Measurements from ENCODE around the gene MRPS27.
A peak's percentile ranks its signal among the peaks of the same experiment; 100 is the strongest.

The MRPS27 gene

DNA sequence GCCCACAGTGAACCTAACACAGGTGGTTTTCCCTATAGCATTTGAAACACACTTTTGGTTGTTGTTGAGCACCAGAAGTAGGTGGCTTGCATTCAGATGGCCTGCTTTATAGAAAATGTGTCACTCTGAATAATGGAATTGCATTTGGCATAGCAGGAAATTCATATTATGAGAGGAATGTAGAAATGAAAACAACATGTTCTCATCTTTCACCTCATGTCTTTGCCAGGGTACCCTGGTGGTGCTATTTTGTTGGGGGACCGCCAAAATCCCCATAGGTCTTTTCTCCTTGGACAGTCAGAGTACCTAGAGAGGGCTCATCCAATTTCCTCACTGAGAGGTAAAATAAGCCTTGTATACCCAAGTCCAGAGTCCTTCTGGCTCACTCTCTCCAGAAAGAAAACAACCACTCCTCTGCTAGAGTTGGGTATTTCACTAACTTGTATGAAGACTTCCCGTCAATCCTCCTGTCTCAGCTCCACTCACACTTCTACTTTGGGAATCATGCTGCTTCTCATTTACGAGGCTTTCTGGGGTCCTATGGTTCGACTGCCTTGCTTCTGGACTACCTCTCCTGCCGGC is 67.4 kb downstream of the MRPS27 start:
- DNase-seq, result no peak

DNA sequence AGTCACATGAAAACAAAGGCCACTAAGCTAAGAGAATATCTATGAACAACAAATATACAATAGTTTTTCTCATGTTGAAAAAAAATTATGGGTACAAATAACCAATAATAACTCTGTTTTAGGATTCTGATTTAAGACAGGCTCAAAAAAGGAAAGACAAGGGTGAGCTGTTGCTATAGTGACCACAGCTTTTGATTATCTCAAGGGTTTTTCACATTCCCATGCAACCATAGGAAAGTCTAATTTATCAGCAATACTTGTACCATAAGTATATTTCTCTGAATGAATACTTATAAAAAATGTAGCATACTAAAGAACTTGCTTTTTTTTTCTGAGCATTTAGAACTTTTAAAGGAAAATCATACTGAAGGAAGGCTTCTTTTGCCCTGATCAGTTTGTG is 68.0 kb downstream of the MRPS27 start:
- DNase-seq, result no peak

DNA sequence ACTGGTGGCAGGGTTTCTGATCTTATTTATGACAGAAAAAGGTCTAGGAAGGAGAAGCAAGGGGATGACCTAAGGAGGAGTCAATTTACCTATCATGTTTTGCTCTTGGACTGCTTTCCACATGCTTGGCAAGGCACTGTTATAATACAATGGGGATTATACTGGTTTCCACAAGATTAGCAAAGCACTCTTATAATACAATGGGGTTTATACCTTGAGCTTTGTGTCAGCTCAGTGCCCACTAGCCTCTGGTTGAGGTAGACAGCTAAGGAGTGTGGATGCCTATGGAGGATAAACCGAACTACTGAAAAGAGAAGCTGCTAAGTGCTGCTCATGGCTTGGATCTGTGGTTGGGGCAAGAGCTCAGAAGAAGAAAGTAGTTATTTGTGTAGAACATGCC is 68.7 kb downstream of the MRPS27 start:
- no peak for DNase-seq

DNA sequence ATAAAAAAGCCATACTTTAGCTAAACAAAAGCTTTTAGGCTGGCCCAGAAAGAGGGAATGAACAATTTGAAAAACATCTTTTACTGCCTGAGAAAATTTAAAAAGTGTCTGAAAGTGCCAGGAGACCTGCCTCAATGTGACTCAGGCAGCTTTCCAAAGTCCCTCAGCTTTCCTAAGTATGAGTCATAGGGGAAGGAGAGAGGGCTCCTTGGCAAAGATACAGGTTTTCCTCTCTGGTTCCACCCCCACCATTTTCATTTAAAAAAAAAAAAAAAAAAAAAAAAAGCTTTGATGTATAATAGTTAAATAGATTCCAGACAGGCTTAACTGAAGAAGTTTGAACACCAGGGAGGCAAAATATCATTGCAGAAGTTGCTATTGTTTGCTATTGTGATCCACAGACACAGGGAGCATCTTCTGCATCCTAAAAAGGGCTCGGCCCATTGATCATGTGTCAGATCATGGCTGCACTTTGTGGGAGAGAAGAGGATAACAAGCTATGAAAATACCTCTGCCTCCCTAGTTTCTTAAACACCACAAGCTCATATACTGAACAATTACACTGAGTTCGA is 71.5 kb downstream of the MRPS27 start:
- DNase-seq, result no peak

DNA sequence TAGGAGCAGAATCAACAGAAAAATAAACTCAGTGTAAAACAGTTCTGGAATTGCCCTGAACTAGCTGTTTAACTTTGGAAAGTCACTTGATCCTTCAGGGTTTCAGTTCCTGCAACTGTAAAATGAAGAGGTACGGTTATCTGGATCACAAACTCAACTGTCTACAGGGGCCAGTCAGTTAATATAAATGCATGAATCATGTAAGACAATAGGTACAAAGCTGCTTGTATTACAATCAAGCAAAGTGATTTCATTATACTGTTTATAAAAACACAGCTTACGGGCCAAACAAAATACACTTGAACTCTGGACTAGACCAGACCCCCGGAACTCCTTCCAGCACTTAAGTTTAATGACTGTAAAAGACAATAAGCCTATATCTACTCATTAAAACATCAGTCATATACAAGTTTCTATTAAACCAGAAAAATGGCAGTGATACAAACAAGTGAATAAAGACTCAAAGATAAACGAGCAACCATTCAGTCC is 73.0 kb downstream of the MRPS27 start:
- no peak for DNase-seq

DNA sequence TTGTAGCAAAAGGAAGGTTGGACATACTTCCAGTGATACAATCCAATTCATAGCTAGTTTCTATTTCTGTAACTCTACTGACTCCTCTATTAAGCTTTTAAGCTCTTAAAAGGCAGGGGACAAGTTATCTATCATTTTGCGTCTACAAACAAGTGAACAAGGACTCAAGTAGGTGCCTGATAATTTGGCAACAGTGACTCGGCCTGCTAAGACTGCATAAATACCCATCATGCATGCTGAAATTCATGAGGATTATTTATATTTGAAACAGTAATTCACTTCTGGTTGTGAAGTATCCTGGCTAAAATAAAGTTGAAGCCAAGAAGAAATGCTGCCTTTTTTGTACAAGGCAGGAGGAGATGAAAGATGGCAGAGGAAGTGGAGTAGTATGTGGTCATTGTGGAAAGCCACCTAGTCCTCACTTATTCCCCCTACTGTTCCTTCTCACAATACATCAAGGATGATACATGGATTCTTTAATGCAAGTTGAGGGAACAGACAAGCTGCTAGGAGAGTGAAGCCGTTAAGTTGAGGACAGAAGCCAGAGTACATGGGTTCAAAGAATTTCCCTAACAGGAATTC is 74.0 kb downstream of the MRPS27 start:
- no peak for DNase-seq

DNA sequence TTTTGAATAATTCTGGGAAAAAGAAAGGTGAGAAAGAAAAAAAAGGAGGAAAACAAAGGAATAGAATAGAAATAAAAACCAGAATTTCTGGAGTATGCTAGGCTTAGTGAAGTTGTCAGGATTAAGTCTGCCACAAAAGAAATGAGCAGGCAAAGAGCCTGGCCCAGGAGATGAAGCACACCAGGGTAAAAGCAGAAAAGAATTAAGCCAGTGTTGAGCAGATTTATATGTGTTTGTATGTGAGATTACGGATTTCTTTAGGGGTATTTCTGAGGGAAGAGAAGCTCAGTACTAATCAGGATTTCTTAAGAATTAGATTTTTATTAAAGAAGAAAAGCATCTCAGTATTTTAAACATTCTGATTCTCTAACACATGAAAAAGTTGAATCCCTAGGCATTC is 74.5 kb downstream of the MRPS27 start:
- no peak for DNase-seq

DNA sequence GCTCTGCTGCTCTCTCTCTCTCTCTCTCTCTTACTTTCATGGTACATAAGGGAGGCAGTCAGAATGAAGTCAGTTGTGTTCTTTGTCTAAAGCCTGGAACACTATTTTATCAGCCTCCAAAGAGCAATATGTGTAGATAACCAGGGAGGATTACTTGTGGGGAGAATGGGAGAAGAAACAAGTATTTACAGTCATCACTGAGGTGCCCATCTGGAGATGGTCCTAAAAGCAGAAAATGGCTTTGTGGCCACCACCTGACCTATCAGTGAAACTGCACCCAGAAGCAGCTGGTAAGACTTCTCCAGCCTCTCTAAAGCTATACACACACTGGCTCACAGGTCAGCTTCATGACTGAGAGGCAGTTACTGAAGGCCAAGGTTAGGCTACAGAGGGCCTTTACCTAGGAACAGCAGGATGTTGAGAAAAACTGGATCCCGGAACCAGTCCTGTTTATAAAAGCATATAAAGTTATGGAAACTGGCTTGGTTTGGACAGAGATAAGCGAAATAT is 75.1 kb downstream of the MRPS27 start:
- DNase-seq, result peak; percentile 82

DNA sequence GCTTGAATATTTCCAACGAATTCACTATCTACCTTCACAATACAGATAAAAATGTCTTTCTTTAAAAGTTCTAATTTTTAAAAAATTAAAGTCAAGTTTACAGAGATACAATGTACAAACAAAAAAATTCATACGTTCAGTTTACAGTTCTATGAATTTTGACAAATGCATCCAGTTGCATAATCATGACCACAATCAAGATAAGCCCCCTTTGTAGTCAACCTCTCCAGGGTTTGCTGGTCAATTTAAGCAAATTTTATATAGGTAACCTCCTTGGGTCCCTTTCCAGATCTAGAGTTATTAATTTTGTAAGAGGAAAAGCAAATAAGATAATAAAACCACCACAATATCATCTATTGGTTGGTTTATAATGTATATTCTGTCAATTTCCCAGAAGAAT is 76.3 kb downstream of the MRPS27 start:
- DNase-seq, result peak; percentile 36

DNA sequence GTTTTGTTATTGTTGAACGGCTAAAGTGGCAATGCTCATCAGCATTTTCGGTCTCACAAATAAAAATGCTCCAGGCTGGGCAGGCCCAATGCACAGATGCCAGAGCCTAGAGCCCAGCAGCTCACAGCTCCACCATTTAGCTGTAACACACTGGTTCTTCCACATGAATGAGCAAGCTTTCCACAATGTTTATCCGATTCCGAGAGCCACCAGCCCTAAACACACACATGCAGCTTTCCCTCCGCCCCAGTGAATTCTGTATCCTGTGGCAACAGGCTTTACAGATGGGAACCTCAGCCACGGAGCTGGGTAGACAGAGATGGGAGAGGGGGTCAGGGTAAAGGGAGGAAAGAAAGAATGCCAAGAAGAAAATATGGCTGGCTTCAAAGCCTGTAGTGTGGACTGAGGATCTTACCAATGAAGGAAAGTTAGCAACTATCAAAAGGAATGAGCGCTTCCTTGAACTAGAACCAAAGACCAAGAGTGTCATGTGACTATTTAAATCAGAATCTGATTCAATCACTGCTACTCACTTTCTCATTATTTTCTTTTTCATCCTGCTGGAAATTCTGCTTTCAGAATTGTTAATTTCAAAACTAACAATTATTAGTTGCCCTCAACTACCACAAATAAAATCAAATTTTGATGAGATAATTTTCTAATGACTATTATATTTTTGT is 77.1 kb downstream of the MRPS27 start:
- no peak for DNase-seq

DNA sequence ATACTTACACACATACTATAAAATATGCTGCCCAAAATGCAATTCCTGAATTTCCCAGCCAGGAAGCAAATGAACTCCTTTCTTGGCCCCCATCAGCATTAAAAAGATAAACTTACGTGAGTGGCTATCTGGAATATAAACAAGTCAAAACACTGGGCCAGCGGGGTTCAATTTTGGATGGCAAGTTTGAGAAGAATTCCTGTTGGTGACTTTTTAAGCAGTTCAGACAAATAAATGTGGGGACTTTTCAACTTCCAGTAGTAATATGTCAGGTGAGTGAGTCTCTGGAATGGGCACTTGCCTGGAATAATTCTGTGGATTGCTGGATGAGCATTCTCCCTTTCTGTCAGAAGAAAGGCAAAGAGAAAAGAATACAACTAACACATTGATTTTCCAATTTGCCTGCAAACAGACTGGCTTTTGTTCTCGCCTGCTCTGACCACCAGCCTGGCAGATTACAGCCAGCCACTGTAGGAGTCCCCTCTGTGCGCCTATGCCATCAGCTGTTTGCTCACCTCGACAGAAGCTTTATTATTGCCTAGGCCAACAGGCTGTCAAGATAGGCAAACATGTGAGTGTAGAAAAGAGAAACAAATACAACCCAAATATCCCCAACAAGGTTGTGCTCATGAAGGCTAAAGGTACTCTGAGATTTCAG is 78.6 kb downstream of the MRPS27 start:
- DNase-seq, result no peak

DNA sequence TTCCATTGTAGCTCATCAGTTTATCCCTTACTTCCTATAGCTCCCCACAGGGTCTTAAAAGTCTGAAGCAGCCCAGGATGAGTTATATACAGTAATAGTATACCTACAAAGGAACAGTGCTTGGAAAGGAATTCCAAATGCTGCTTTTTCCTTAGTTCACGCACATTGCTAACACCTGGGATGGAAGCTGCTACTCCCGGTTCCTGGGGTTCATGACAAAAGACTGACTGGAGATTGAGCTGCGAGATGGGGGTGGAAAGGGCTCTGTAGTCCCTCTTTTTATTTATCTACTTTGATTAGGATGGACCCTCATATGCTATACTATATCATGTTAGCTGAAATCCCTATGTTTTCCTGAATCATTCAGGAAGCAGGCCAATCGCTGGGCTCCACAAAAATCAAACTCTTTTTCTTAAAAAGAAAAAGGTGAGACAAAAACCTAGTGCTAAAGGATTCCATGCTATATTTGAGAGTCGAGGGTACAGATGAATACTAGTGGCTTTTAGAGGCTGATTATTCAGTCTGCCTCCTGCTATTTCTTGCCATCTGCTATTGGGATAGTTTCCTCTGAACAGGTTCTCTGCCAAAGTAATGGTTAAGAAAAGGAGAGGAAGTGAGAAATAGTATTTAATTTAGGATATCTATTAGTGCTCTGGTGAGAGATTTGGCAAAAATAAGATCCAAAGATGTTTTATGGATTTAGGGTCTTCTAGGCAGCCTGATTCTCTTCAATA is 81.2 kb downstream of the MRPS27 start:
- DNase-seq, result no peak

DNA sequence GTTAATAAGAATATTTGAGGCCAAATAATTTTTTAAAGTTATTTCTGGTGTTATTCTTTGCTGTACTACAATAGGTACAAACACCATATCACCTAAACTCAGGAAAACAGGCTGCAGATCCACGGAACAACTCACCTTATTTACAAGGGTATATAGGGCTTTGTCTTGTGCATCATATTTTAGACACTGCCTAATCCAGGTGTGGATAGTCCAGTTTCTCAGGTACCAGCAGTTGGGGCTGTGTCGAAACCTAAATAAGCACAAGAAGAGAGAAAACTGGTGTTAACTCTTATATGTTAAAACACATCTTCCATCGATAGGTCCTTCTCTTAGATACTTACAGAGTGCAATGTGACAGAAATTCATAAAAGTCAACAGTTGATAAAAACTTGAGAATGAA is 82.2 kb downstream of the MRPS27 start:
- DNase-seq, result no peak

DNA sequence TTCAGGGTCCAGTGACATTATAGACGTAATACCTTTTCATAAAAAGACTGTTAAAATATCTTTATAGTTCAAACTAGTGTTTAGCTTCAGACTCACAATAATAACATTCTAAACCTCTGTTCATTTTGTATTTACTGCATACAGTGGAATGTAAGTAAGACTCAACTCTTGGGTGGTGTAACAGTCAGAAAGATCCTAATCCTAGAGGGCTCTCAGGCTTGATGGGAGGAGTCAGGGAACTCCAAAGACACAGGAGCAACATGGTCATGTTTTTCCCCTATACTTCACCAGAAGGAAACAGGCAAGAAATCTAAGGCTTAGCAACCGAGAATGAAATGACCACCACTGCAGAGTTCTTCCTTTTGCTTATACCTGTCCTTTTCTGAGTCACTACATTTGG is 82.6 kb downstream of the MRPS27 start:
- peak; percentile 49 for DNase-seq

DNA sequence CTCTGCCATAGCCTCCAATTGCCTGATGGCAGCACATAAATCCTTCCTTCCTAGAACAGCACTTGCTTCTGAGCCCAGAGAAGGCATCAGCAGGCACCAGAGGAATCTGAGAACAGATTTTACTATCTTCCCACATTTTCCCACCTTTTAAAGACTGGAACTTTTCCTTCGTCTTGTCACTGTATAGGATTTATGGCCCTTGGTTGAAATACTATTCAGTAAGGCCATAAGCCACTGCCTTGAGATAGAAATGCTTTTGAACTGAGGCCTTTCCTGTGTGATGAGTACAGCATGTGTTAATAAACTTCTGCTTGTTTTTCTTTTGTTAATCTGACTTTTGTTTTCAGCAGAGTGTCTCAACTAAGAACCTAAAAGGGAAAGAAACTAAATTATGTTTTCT is 84.3 kb downstream of the MRPS27 start:
- DNase-seq, result no peak

DNA sequence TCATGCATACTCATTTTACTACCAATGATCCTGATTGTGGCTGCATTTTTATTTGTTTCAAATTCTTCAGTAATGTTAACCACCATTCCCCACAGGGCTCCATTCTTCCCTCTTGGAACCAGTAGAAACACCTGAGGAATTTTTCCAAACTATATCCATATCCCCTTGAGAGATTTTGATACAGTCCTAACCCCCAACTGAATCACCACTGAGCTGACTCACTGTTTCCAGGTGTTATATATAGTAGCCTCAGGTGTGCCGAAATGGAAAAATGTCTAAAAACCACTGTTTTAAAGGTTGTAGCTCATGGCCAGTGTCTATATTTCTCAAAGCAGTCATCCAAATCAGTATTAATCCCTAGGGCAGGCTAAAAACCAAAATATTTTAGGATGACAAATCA is 85.2 kb downstream of the MRPS27 start:
- no peak for DNase-seq

DNA sequence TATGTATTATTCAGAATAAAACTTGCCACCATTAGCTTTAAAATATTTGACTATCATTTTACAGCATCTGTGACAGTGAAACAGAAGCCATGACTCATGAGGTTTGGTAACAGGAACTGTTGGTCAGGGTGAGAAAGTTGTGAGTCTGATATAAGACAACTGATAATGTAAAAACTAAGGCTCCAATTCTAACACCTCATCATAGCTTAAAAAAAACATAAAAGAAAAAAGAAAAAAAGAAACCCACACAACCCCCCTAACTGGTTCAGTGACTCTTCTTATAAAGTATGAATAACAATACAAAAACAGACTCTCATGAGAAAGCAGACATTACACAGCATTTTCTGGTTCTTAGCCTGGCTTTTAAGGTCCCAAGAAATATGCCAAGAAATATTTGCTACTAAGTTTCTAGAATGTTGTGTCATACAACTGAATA is 85.8 kb downstream of the MRPS27 start:
- peak; percentile 94 for DNase-seq

DNA sequence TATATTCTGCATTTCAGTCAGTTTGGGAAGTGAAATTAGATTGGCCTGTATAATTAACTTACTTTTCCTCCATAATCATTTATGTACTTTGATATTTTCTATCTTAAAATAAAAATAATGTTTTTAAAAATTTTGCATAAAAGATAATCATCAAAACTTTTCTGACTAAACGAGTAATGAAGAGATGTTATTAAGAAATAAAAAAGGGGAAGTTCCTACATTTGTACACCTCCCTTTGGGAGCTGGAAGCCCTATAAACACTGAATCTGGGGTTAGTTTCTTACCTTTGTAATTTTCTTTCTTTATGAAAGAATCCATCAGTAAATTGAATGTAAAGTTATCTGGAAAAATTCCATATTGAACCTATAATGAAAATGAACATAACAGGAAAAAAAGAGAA is 86.2 kb downstream of the MRPS27 start:
- DNase-seq, result no peak

DNA sequence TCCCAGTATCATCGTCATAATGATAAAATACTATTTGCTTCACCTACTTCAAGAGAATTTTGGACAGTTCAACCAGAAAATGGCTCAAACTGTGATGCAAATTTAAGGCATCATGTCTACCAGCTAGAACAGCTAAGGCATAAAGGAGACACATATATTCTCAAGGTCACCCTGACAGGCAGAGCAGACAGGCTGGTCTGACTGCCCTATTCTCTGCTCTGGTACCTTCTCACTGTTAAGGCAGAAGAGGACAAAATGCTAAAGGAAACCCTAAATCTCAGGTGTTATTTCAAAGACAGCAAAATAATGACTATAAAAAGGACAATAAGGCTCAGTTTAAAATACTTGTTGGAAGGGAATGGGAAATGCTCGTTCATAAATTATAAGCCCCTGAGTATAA is 87.2 kb downstream of the MRPS27 start:
- DNase-seq, result no peak

DNA sequence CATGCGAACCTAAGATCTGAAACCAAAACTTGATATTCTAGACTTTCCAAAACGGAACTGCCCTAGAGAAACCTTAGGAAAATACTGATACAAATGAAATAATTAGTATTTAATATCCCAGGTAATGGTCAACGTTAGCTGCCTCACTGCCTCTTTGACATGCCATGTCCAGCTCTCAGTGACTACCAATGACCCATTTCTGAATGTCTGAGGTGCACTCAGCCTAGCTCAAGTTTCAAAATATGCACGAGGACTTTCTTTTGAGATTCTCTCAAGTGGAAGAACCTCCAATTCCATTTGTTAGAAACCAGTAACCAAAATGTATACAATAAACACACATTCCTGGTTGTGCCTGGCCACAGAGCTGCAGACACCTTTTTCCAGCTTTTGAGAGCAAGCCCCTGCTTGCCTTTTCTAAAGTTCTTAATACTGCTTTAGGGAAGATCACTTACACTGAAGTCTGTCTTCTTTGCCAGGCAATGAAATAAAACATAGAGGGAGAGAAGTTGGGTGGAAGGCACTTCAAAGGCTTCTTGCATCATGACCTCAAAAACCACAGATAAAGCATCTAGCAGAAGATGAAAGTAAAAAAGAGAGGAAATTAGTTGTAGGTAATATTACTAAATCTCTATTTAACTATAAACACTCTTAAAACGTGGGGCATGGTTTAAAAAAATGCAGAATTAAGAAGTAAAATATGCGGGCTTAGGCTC is 87.9 kb downstream of the MRPS27 start:
- DNase-seq, result peak; percentile 81

DNA sequence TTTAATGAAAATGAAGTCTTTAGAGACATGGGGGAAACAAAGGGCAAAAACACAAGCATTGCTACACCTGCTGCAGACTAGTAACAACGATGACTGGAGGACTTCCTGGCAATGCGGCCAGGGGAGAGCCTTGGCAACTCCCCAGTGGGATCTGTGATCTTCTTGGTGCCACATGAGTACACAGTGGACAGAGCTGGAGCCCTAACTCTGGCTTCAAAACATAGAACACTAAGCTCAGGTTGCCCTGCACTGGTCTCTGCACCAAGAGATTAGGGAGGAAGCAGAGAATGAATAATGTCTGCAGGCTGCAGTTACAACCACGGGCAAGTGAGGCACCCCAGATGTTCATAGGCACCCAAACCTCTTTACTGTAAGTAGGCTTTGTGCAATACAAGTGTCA is 91.1 kb downstream of the MRPS27 start:
- peak; percentile 73 for DNase-seq

DNA sequence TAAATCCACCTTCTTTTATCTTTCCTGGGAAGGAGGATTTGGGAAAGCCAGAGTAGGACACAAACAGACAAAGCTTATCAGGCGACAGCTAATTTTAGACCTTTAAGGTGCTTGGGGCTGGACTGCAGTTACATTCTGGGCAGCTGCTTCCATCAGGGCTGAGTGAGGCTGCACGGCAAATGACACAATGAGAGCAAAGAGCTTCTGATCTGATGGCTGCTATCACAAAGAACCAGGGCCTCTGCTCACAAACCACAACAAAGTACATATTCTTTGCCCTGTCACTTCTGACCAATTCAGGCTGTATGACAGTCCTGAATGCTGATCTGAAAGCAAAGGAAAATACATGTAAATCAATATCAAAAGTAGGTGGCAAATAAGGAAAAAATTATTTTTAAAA is 93.1 kb downstream of the MRPS27 start:
- DNase-seq, result peak; percentile 82

All from hematopoietic multipotent progenitor cell treated with erythropoietin and hydrocortisone succinate and interleukin-3 and kit ligand, for 8 days (in vitro differentiated cells).